Adrenal gland (tissue), 5 donors: ENCODE results near the gene MAP3K9.

Experiments used
- CTCF ChIP-seq, 6 experiments: fragments of 450-650 bp in 4 of 6; fragments of 200-600 bp in 2 of 6; sonication (generic) in 1 of 6; IDR thresholded peaks; 1 replicate in 5 of 6; 2 replicates in 1 of 6; pipeline versions ENCODE4 v1.5.1 to v1.8.0; 2016 to 2021; ENCODE audit warnings: antibody characterized with exemption in 6 of 6, mild to moderate bottlenecking in 2 of 6, moderate library complexity in 1 of 6
- POLR2A ChIP-seq, 2 donors: fragments of 450-650 bp; IDR thresholded peaks; one replicate each; pipeline ENCODE4 v1.6.1; 2017; ENCODE audit warnings: antibody characterized with exemption in 2 of 2, mild to moderate bottlenecking in 2 of 2, moderate library complexity in 1 of 2
- donor health status: DM: no; HTN: no; CAD: no.

- TF ChIP-seq POLR2A (IDR thresholded peaks at IDR 0.05): no peak
- TF ChIP-seq CTCF (IDR thresholded peaks at IDR 0.05): no peak
These were observed 18.9 kb upstream of the MAP3K9 start for GRCh38 chr14:70828188-70828587.
